ENCODE data around the gene UROC1.

The UROC1 gene

DNA sequence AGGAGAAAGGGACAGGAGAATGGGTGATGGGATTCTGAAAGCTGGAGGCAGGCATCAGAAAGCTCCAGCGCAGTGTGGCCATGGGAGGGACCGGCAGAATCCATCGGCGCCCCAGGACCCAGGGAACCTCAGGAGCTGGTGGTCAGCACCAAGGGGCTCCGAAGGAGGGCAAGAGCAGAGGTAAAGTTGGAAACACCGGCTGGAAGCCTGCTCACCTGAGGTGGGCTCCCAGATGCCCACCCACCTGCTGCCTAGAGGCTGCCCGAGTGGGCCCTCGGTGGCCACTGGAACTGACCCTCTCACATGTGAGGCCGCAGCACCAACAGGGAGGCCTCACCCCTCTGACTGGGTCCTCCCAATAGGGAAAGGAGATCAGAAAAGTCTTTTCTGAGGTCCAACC is 31.6 kb downstream of the UROC1 start:
- H3K4me1 ChIP-seq (ENCODE audit: insufficient read depth, insufficient read length): peaks cover 30% of the 10 kb centered on the region
- H3K36me3 ChIP-seq (ENCODE audit: insufficient read depth, insufficient read length, low read length): no peaks in the 10 kb centered on the region
- no peak overlapping the region for H3K4me3 ChIP-seq (ENCODE audit: insufficient read length, low read depth)
- no peak for TF ChIP-seq SUZ12 (IDR thresholded peaks at IDR 0.05; ENCODE audit: extremely low read depth, insufficient read depth, insufficient read length)
- no peak for TF ChIP-seq YY1 (IDR thresholded peaks at IDR 0.05; ENCODE audit: insufficient read depth, insufficient read length)
- H3K9me3 ChIP-seq (ENCODE audit: insufficient read depth, low read length): no peaks in the 10 kb centered on the region
- no peak overlapping the region for H3K9ac ChIP-seq (ENCODE audit: insufficient read length, low read depth)
- no peak for DNase-seq (ENCODE audit: low read depth, low spot score)
- H3K27me3 ChIP-seq (ENCODE audit: insufficient read depth, insufficient read length): no peaks in the 10 kb centered on the region

DNA sequence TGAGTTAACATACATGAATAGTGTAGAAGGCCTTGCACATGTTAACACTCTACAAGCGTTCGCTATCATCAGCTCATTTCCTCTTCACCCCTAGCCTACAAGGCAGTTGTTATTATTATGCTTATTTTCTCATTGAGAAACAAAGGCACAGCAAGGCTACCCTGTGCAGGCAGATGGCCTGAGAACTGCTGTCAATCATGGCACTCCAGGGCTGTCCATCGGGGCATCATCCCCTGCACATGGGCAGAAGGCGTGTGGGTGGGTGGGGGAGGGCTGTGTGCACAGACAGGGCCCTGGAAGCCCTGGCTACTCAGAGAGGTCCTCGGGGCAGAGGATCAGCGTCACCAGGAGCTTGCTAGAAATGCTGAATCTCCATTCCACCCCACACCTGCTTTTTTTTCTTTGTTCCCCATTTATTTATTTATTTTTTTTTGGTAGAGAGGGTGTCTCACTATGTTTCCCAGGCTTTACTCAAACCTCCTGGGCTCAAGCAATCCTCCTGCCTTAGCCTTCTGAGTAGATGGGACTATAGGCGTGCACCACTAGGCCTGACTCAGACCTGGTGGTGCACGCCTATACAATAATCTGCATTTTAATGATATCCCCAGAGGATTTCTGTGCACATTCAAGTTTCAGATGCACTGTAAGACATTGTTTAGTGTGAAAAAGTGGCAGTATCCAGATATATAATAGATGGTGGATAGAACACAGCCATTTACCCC is 32.2 kb downstream of the UROC1 start:
- Histone ChIP-seq H3K9me3 (ENCODE audit: insufficient read depth, low read length) (no peaks in the 10 kb centered on the region), H3K27me3 (ENCODE audit: insufficient read depth, insufficient read length) (no peaks in the 10 kb centered on the region), H3K4me1 (ENCODE audit: insufficient read depth, insufficient read length) (peaks cover 25% of the 10 kb centered on the region), H3K4me3 (ENCODE audit: insufficient read length, low read depth) (no peak overlapping the region), H3K36me3 (ENCODE audit: insufficient read depth, insufficient read length, low read length) (no peaks in the 10 kb centered on the region), H3K9ac (ENCODE audit: insufficient read length, low read depth) (no peak overlapping the region)
- TF ChIP-seq YY1 (IDR thresholded peaks at IDR 0.05; ENCODE audit: insufficient read depth, insufficient read length): no peak
- no peak for TF ChIP-seq ZNF274 (IDR thresholded peaks at IDR 0.05; ENCODE audit: low read depth, low read length)
- no peak for TF ChIP-seq SUZ12 (IDR thresholded peaks at IDR 0.05; ENCODE audit: extremely low read depth, insufficient read depth, insufficient read length)
- DNase-seq (ENCODE audit: low read depth, low spot score): peak; percentile 54

- no peak overlapping the region for H3K9ac ChIP-seq (ENCODE audit: insufficient read length, low read depth)
- TF ChIP-seq YY1 (IDR thresholded peaks at IDR 0.05; ENCODE audit: insufficient read depth, insufficient read length) (no peak), ZNF274 (IDR thresholded peaks at IDR 0.05; ENCODE audit: low read depth, low read length) (no peak), SUZ12 (IDR thresholded peaks at IDR 0.05; ENCODE audit: extremely low read depth, insufficient read depth, insufficient read length) (no peak)
- H3K4me3 ChIP-seq (ENCODE audit: insufficient read length, low read depth): no peak overlapping the region
- H3K27me3 ChIP-seq (ENCODE audit: insufficient read depth, insufficient read length): no peaks in the 10 kb centered on the region
- no peaks in the 10 kb centered on the region for H3K36me3 ChIP-seq (ENCODE audit: insufficient read depth, insufficient read length, low read length)
- H3K9me3 ChIP-seq (ENCODE audit: insufficient read depth, low read length): no peaks in the 10 kb centered on the region
- no peak for DNase-seq (ENCODE audit: low read depth, low spot score)
- H3K4me1 ChIP-seq (ENCODE audit: insufficient read depth, insufficient read length): peaks cover 21% of the 10 kb centered on the region
Measured at GRCh38 chr3:126484662-126485061, 32.9 kb downstream of the UROC1 start.

DNA sequence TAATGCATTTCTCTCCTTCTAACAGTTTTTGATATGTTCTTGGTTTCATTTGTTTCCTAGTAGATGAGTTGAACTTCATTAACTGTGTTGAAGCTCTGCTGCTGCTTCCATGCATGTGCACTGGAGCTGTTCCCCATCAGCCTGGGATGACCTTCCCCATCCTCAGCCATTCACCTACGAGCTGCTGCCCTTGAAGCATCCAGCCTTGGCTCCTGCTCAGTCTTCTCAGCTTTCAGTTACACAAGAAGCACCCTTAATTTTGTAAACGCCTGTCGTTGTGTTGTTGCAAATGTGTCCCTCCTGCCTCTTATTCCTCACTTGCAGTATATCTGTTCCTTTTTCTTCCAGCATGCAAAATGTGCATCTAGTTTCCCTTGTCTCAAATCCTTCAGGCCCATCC is 33.4 kb downstream of the UROC1 start:
- no peaks in the 10 kb centered on the region for H3K36me3 ChIP-seq (ENCODE audit: insufficient read depth, insufficient read length, low read length)
- TF ChIP-seq ZNF274 (IDR thresholded peaks at IDR 0.05; ENCODE audit: low read depth, low read length) (no peak), YY1 (IDR thresholded peaks at IDR 0.05; ENCODE audit: insufficient read depth, insufficient read length) (no peak), SUZ12 (IDR thresholded peaks at IDR 0.05; ENCODE audit: extremely low read depth, insufficient read depth, insufficient read length) (no peak)
- H3K4me3 ChIP-seq (ENCODE audit: insufficient read length, low read depth): no peak overlapping the region
- H3K9ac ChIP-seq (ENCODE audit: insufficient read length, low read depth): no peak overlapping the region
- H3K27me3 ChIP-seq (ENCODE audit: insufficient read depth, insufficient read length): no peaks in the 10 kb centered on the region
- no peaks in the 10 kb centered on the region for H3K9me3 ChIP-seq (ENCODE audit: insufficient read depth, low read length)
- peaks cover 21% of the 10 kb centered on the region for H3K4me1 ChIP-seq (ENCODE audit: insufficient read depth, insufficient read length)
- no peak for DNase-seq (ENCODE audit: low read depth, low spot score)

- Histone ChIP-seq H3K36me3 (ENCODE audit: insufficient read depth, insufficient read length, low read length) (no peaks in the 10 kb centered on the region), H3K27me3 (ENCODE audit: insufficient read depth, insufficient read length) (no peaks in the 10 kb centered on the region), H3K4me3 (ENCODE audit: insufficient read length, low read depth) (no peak overlapping the region), H3K9ac (ENCODE audit: insufficient read length, low read depth) (no peak overlapping the region), H3K9me3 (ENCODE audit: insufficient read depth, low read length) (no peaks in the 10 kb centered on the region), H3K4me1 (ENCODE audit: insufficient read depth, insufficient read length) (peaks cover 21% of the 10 kb centered on the region)
- DNase-seq (ENCODE audit: low read depth, low spot score): no peak
- no peak for TF ChIP-seq YY1 (IDR thresholded peaks at IDR 0.05; ENCODE audit: insufficient read depth, insufficient read length)
- TF ChIP-seq SUZ12 (IDR thresholded peaks at IDR 0.05; ENCODE audit: extremely low read depth, insufficient read depth, insufficient read length): no peak
- TF ChIP-seq ZNF274 (IDR thresholded peaks at IDR 0.05; ENCODE audit: low read depth, low read length): no peak
Measured at GRCh38 chr3:126483321-126483761, 34.2 kb downstream of the UROC1 start.

- DNase-seq (ENCODE audit: low read depth, low spot score): no peak
Measured at GRCh38 chr3:126482503-126483255, 34.9 kb downstream of the UROC1 start.

DNA sequence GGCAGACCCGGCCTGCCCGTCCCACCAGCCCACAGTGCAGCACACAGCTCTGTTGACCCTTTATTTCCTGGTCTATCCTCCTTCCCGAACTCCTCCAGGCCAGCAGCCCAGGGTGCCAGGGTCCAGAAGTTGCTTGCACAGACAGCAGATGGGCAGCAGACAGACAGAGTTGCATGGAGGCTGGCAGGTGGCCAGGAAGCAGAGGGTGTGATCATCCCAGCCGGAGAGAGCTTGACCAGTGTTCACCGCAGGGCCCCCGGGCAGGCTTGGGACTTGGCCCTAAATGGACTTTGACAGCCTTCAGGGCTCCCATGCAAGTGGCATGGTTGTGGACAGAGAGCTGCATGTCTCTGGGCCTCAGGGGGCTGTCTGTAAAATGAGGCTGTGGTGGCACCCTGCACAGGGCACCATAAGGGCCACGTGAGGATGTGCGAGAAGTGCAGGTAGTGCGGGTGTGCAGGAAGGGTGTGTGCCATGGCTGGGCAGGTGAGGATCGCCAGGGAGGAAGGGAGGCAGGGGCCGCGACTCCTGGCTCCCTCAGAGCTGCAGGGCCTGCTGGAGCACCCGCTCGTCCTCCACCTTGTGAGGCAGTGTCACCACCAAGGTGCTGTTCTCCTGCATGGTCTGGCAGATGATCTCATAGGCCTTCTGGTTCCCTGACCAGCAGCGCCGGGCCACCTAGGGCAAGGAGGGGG is 35.6 kb downstream of the UROC1 start:
- Histone ChIP-seq H3K36me3 (ENCODE audit: insufficient read depth, insufficient read length, low read length) (no peaks in the 10 kb centered on the region), H3K9ac (ENCODE audit: insufficient read length, low read depth) (no peak overlapping the region), H3K4me3 (ENCODE audit: insufficient read length, low read depth) (no peak overlapping the region), H3K27me3 (ENCODE audit: insufficient read depth, insufficient read length) (no peaks in the 10 kb centered on the region), H3K9me3 (ENCODE audit: insufficient read depth, low read length) (no peaks in the 10 kb centered on the region), H3K4me1 (ENCODE audit: insufficient read depth, insufficient read length) (peaks cover 12% of the 10 kb centered on the region)
- DNase-seq (ENCODE audit: low read depth, low spot score): no peak
- TF ChIP-seq SUZ12 (IDR thresholded peaks at IDR 0.05; ENCODE audit: extremely low read depth, insufficient read depth, insufficient read length): no peak
- no peak for TF ChIP-seq YY1 (IDR thresholded peaks at IDR 0.05; ENCODE audit: insufficient read depth, insufficient read length)
- TF ChIP-seq ZNF274 (IDR thresholded peaks at IDR 0.05; ENCODE audit: low read depth, low read length): no peak

More at GRCh38 chr3:126482503-126483255, 34.9 kb downstream of the UROC1 start:
- H3K36me3 ChIP-seq (ENCODE audit: insufficient read depth, insufficient read length, low read length): no peaks in the 10 kb centered on the region
- peaks cover 17% of the 10 kb centered on the region for H3K4me1 ChIP-seq (ENCODE audit: insufficient read depth, insufficient read length)
- no peak overlapping the region for H3K4me3 ChIP-seq (ENCODE audit: insufficient read length, low read depth)
- TF ChIP-seq YY1 (IDR thresholded peaks at IDR 0.05; ENCODE audit: insufficient read depth, insufficient read length): no peak
- no peak for TF ChIP-seq ZNF274 (IDR thresholded peaks at IDR 0.05; ENCODE audit: low read depth, low read length)
- no peak for TF ChIP-seq SUZ12 (IDR thresholded peaks at IDR 0.05; ENCODE audit: extremely low read depth, insufficient read depth, insufficient read length)
- no peaks in the 10 kb centered on the region for H3K27me3 ChIP-seq (ENCODE audit: insufficient read depth, insufficient read length)
- H3K9me3 ChIP-seq (ENCODE audit: insufficient read depth, low read length): no peaks in the 10 kb centered on the region
- H3K9ac ChIP-seq (ENCODE audit: insufficient read length, low read depth): peak overlapping the region; percentile 17

All from NT2/D1 (cell line).